A673 (cell line): Measurements from ENCODE around the gene RAD21L1. TPM values are rescaled to one million over a fixed set of nuclear protein-coding genes. Genes with fewer than 3 reads are reported as not detected.
"Not testable (repeated sequence)": the region's sequence is repeated elsewhere in the genome, so short reads cannot be mapped to it uniquely, and the experiment has no call there.

Experiments used
- BruUV-seq: library from RNA; stranded (reverse); fragments of 400-500 nt; replicated peaks from 2 replicates; lab custom pipeline; 2021; lab: Mats Ljungman, UMichigan
- CTCF ChIA-PET: fragments of 300-600 bp; sonication (Branson Sonifier 250); formaldehyde crosslinking; loops from one replicate; lab custom pipeline; 2022; ENCODE audit warnings: antibody characterized with exemption; lab: Charles Lee
- POLR2A ChIA-PET: fragments of 300-600 bp; sonication (Branson Sonifier 250); formaldehyde crosslinking; loops from one replicate; lab custom pipeline; 2022; ENCODE audit warnings: antibody characterized with exemption; ENCODE audit not compliant: low non-redundant PET; lab: Charles Lee
- DNase-seq: peaks from one replicate; pipeline ENCODE4 v3.0.0-alpha.2; 2015; ENCODE audit warnings: low spot score
- H3K27ac ChIP-seq: fragments of 200-600 bp; sonication (generic); 2 replicates; pipeline ENCODE4 v1.5.1; 2016; ENCODE audit warnings: mixed run types, low read depth, mild to moderate bottlenecking, mixed read lengths, antibody characterized with exemption, low read length; ENCODE audit not compliant: poor library complexity, severe bottlenecking
- H3K27me3 ChIP-seq: fragments of 200-600 bp; sonication (generic); replicated peaks from 2 replicates; pipeline ENCODE4 v1.6.1; 2017; ENCODE audit warnings: mixed run types, low read depth, mild to moderate bottlenecking, mixed read lengths, antibody characterized with exemption, low read length; ENCODE audit not compliant: insufficient read depth, poor library complexity
- H3K36me3 ChIP-seq: fragments of 200-600 bp; sonication (generic); 2 replicates; pipeline ENCODE4 v1.6.1; 2016; ENCODE audit warnings: mixed run types, mild to moderate bottlenecking, mixed read lengths, antibody characterized with exemption, low read length; ENCODE audit not compliant: insufficient read depth, poor library complexity, severe bottlenecking
- H3K4me1 ChIP-seq: fragments of 200-600 bp; sonication (generic); 2 replicates; pipeline ENCODE4 v1.6.1; 2017; ENCODE audit warnings: mixed run types, mild to moderate bottlenecking, mixed read lengths, antibody characterized with exemption, low read length; ENCODE audit not compliant: insufficient read depth, poor library complexity, severe bottlenecking
- H3K4me3 ChIP-seq: fragments of 200-600 bp; sonication (generic); 2 replicates; pipeline ENCODE4 v1.5.1; 2016; ENCODE audit warnings: low read depth, mixed run types, mild to moderate bottlenecking, mixed read lengths, low read length; ENCODE audit not compliant: poor library complexity, severe bottlenecking
- H3K9me3 ChIP-seq: fragments of 200-600 bp; sonication (generic); 2 replicates; pipeline ENCODE4 v1.6.1; 2016; ENCODE audit warnings: mixed run types, low read depth, mild to moderate bottlenecking, mixed read lengths, antibody characterized with exemption, low read length; ENCODE audit not compliant: poor library complexity, severe bottlenecking
- CTCF ChIP-seq: fragments of 300-800, 200-600 bp; sonication (generic); conservative IDR thresholded peaks from 2 replicates; pipeline ENCODE4 v1.5.1; 2017; ENCODE audit warnings: low read depth, mild to moderate bottlenecking, antibody characterized with exemption, low read length, moderate library complexity, mixed read lengths
- EZH2 ChIP-seq: fragments of 200-600 bp; sonication (generic); IDR thresholded peaks from 2 replicates; pipeline ENCODE4 v1.6.1; 2017; ENCODE audit warnings: borderline replicate concordance, low read depth, mild to moderate bottlenecking, mixed read lengths, antibody characterized with exemption, low read length; ENCODE audit not compliant: poor library complexity, severe bottlenecking
- intact Hi-C: fragments of 100-400 bp; cut with micrococcal nuclease; formaldehyde crosslinking; loops from one replicate; pipeline ENCODE4 v1.10.0; 2022; ENCODE audit not compliant: unreplicated experiment
- total RNA-seq: library from RNA; stranded (reverse); gene quantifications from 2 replicates; pipeline ENCODE4 v1.2.3, GENCODE V29; 2021

RAD21L1 gene
- total RNA-seq, 1 experiment from 2014 or later: not detected

GRCh38 chr20:1245578-1245977 lies 19.7 kb downstream of the RAD21L1 start:
- BruUV-seq: no TSS peak
- Histone ChIP-seq H3K27ac (no peak overlapping the region), H3K4me3 (no peak overlapping the region), H3K9me3 (no peaks in the 10 kb centered on the region), H3K4me1 (no peaks in the 10 kb centered on the region), H3K36me3 (no peaks in the 10 kb centered on the region), H3K27me3 (peaks cover 27% of the 10 kb centered on the region)
- POLR2A ChIA-PET: no interaction called here
- intact Hi-C loops: no loop called here
- no peak for DNase-seq
- TF ChIP-seq CTCF (no peak), EZH2 (no peak)
- CTCF ChIA-PET: no interaction called here

GRCh38 chr20:1247689-1248088 lies 21.8 kb downstream of the RAD21L1 start:
- H3K4me1 ChIP-seq: no peaks in the 10 kb centered on the region
- no peaks in the 10 kb centered on the region for H3K36me3 ChIP-seq
- ChIA-PET POLR2A (no interaction called here), CTCF (no interaction called here)
- BruUV-seq: no TSS peak
- H3K9me3 ChIP-seq: no peaks in the 10 kb centered on the region
- TF ChIP-seq EZH2 (no peak), CTCF (no peak)
- DNase-seq: no peak
- no peak overlapping the region for H3K27ac ChIP-seq
- no peak overlapping the region for H3K4me3 ChIP-seq
- H3K27me3 ChIP-seq: peaks cover 22% of the 10 kb centered on the region
- intact Hi-C loops: no loop called here

- H3K27ac ChIP-seq, POLR2A ChIA-PET, H3K4me1 ChIP-seq, BruUV-seq, H3K4me3 ChIP-seq, DNase-seq, H3K9me3 ChIP-seq, intact Hi-C loops, CTCF ChIA-PET, H3K36me3 ChIP-seq: not testable (repeated sequence)
- H3K27me3 ChIP-seq: peaks cover 16% of the 10 kb centered on the region
These were observed 24.4 kb downstream of the RAD21L1 start for GRCh38 chr20:1250282-1250681.

GRCh38 chr20:1252416-1252815 lies 26.6 kb downstream of the RAD21L1 start:
- no peak overlapping the region for H3K27ac ChIP-seq
- DNase-seq: no peak
- H3K9me3 ChIP-seq: no peaks in the 10 kb centered on the region
- ChIA-PET CTCF (no interaction called here), POLR2A (no interaction called here)
- intact Hi-C loops: no loop called here
- no peak overlapping the region for H3K4me3 ChIP-seq
- no peaks in the 10 kb centered on the region for H3K4me1 ChIP-seq
- no TSS peak for BruUV-seq
- no peak for TF ChIP-seq EZH2
- TF ChIP-seq CTCF: no peak
- H3K27me3 ChIP-seq: peaks cover 13% of the 10 kb centered on the region
- H3K36me3 ChIP-seq: no peaks in the 10 kb centered on the region
